DMS 273 treated with DMSO at 0.1 percent for 48 hours (cell line): ENCODE data around the gene CT83.

Experiments
- DNase-seq: peaks from one replicate; lab custom pipeline; 2025; lab: John Stamatoyannopoulos, UW

The CT83 gene, protein sequence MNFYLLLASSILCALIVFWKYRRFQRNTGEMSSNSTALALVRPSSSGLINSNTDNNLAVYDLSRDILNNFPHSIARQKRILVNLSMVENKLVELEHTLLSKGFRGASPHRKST

DNA sequence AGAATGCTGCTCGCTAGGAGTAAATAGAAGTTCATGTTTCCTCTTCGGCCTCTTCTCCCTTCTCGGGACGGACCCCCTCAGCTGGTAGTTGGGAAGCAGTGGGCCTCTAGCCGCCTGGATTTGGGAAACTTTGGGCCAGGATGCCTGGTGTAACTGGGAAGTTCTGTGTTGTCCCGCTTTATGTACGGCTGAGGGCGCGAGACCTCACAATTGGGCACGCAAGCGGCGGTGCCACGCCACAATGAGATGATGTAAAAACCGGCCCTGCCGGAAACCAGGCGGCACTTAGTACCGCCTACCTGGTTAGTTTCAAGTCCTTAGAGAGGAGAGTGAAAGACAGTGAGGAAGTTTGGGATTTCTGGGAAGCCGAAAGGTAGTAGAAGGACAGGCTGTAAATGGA is at the start of gene CT83:
Gene CT83, minus strand, starts transcription at position 155 of the 400 bp plus-strand sequence. Its CDS starts 120 bp downstream, at position 35.
- DNase-seq = no peak

DNA sequence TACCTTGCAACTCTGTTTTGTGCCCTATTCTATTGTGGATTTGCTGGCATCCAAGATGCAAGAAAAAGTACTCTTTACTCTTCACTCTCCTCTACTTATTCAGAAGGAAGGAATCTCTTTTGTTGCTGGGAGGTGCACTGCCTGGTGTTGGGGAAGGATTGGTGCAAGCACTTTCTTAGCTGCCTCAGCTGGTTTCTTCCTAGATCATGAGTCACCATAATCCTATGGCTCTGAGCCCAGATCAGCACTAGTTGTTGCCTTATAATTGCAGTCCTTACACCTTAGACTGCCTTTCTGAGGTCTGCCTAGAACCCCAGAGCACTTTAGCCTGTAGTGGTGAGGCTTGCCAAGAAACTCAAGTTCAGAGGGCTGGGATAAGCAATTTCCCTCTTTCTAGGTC is 37.0 kb upstream of the CT83 start:
- no peak for DNase-seq

DNA sequence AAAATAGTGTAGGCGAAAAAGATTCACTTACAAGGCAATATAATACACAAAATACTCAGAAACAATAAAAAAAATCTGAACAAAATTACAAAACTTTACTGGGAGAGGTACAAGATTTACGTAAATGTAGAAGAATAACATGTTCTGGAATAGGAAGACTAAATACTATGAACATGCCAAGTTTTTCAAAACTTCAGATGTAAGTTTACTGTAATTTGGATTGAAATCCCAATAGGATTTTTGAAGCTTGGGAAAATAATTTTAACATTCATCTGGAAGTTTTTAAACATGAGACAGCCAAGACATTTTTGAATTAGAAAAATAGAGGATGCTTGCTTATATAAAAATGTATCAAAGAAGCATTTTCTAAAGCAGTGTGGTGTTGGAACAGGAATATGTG is 30.5 kb upstream of the CT83 start:
- DNase-seq = no peak

DNA sequence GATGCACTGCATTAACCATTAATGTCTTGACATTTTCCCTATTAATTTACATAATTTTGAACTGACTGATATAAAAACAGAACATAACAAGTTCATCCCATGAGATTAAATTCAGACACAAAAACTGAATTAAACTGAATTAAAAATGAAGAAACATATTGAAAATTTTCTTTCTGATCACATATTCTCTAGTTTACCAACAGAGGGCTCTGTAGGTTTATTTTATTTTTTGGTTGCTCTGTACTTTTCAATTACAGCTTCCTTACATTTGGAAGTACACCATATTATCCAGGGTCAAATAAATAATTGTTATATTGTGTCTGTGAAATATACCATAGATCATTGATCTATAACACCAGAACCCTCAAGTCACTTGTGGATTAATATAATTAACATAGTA is 27.3 kb upstream of the CT83 start:
- DNase-seq = no peak

DNA sequence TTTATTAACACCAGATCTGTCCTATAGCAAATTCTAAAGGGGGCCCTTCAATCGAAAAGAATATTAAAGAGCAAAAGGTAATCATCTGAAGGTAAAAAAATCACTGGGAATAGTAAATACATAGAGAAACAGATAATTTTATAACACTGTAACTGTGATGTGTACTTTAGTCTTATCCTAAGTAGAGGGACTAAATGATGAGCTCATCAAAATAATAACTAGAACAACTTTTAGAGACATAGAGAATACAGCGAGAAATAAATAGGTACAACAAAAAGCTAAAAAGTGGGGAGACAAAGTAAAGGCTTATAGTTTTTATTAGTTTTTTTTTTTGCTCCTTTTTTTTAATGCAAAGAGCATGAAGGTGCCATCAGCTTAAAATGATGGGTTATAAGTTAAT is 17.3 kb upstream of the CT83 start:
- no peak for DNase-seq

DNA sequence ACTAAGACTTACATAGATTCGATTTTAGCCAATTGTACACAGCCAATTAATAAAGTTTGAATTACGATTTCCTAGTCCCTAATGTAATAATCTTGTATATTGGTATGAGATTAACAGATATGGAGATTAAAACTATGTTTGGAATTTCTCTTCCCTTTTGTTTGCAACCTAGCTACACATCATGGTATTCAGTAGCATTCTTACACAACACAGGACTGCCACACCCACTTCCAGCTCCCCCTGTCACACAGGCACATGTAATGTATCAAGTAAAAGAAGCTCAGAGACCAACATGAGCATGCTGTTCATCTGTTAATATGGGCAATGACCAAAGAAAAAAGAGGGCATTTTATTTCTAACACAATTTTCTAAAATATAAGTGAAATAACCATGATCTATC is 13.6 kb downstream of the CT83 start:
- DNase-seq = no peak

DNA sequence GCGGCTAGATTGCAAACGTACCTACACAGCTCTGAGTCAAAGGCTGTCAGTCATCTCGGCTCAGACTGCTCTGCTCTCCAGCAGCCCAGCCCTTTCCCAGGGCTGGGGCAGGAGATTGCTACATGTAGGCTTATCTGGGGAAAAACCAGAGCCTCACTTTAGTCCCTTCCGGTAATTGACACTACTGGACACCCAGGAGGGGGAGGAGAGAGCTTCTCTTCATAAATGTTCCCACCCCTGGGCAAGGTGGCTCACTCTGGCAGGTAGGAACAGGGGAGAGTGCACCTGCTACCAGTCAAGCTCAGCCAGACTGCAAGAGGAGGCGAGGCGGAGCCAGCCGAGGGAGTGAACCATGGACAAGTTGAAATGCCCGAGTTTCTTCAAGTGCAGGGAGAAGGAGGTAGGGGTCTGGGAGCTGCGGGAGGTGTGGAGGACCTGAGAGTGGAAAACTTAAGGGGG is 26.4 kb downstream of the CT83 start, which contains the start of gene SLC6A14:
Gene SLC6A14, plus strand, starts transcription at position 249 of the 459 bp plus-strand sequence. Its CDS starts 104 bp downstream, at position 353.
- no peak for DNase-seq

DNA sequence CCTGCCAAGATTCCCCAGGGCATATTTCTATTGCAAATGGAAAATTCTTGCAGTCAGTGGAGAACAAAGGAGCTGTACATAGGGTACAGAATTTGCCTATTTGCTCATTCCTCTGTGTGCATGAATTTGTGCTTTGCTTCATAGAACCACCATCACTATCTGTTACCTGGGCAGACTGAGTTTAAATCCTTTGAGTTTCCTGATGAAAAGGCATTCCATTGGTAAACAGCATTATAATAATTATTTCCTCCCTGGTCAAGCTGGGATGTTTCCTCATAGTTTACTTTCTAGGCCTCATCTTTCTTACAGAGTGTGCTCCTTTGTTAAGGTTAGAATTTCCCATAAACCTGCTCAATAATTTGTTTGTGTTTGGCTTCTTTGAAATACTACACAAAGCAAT is 27.2 kb downstream of the CT83 start:
- no peak for DNase-seq

DNA sequence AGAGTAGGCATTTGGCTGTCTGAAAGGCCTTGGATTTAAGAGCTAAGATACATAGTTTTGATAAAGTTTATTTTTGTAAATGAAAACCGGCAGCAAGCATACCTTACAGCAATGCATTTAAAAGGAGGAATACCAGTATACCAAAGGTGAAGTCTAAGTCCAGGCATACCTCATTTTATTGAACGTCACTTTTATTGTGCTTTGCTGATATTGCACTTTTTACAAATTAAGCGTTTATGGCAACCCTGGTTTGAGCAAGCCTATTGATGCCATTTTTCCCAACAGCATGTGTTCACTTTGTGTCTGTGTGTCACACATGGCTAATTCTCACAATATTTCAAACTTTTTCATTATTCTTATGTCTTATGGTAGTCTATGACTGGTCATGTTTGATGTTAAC is 34.8 kb downstream of the CT83 start:
- no peak for DNase-seq

DNA sequence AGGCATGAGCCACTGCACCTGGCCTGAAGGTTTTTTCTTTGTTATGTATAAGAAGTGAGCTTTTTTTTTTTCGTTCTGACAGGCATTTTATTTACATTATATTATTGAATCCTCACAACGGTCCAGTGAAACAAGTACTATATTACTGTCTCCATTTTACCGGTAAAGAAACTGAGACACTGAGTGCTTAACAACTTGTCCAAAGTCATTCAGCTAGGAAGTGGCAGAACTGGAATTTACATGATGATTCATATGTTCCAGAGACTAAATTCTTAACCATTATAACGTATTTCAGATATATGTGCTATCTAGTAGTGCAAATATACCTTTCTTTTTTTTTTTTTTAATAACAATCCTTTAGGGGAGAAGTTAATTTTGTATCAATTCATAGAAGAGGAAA is 44.8 kb downstream of the CT83 start:
- DNase-seq = no peak

DNA sequence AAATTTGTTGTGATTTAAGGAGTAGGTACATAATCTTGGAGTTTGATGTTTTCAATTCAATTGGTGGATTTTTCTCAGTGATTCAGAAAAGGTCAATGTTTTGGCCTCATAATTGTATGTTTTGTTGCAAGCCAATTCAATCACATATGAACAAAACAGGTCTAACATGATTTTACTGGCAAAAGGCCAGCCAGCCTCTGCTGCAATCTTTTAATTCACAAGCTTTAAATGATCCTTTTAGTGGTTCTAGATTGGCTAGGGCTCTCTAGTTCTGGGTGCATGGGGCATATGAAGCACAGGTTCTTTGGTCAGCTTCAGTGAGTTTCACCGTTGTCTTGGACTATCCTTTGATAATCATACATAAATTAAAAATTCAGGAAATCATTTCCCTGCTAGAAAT is 45.6 kb downstream of the CT83 start:
- DNase-seq = no peak

DNA sequence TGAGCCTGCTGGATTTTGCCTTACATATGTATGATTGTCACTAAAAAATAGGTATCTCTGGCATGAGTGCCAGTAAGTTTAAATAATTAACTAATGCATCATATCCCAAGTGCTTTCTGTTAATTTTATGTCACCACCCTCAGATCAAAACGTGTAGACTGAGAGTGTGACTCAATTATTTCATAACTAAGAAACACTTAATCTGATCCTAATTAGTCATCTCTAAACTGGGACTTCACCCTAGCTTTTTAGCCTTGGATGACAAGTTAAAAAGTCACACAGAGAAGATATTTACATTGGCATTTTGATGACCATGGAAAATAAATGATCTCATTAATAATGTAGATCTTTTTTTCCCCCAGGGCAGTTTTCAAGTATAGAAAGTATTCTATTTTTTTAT is 49.5 kb downstream of the CT83 start:
- DNase-seq = no peak
